Measurements from ENCODE around the gene LRP1B.

LRP1B gene

GRCh38 chr2:140791802-140792201 is 1339.0 kb downstream of the LRP1B start:
- Histone ChIP-seq H3K4me3 (ENCODE audit: low read depth in 1 of 2, low read length in 2 of 2) (no peak overlapping the region), H3K36me3 (ENCODE audit: insufficient read depth, low read length) (no peaks in the 10 kb centered on the region), H3K9me3 (ENCODE audit: low read length) (no peaks in the 10 kb centered on the region), H3K4me1 (ENCODE audit: insufficient read depth, low read length) (no peaks in the 10 kb centered on the region), H3K9ac (ENCODE audit: low read length) (no peak overlapping the region), H3K27me3 (ENCODE audit: control insufficient read depth in 1 of 2, insufficient read depth in 2 of 2, low read length in 2 of 2) (no peaks in the 10 kb centered on the region), H3K27ac (ENCODE audit: low read depth, low read length) (no peak overlapping the region)

DNA sequence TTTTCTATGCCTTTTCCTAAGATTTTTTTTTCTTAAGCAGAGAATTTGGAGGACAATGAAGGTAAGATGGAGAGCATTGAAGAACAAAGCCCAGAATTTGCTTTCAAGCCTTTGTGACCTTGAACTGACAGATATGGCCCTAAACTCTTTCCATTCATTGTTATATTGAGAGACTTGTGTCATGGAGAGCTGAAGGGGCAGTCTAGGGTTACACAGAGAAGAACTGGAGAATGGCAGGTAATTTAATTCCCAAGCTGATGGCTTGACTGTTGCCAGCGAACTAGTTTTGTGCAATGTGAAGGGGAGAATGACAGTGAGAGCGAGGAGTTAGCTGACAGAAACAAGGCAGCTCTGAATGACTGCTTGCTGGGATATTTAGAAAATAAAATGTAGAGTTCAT is 1344.2 kb downstream of the LRP1B start:
- H3K36me3 ChIP-seq (ENCODE audit: insufficient read depth, low read length) = no peaks in the 10 kb centered on the region
- H3K27me3 ChIP-seq (ENCODE audit: control insufficient read depth in 1 of 2, insufficient read depth in 2 of 2, low read length in 2 of 2) = no peaks in the 10 kb centered on the region
- no peak overlapping the region for H3K27ac ChIP-seq (ENCODE audit: low read depth, low read length)
- no peak overlapping the region for H3K4me3 ChIP-seq (ENCODE audit: low read depth in 1 of 2, low read length in 2 of 2)
- H3K9ac ChIP-seq (ENCODE audit: low read length) = no peak overlapping the region
- H3K4me1 ChIP-seq (ENCODE audit: insufficient read depth, low read length) = no peaks in the 10 kb centered on the region
- no peaks in the 10 kb centered on the region for H3K9me3 ChIP-seq (ENCODE audit: low read length)

DNA sequence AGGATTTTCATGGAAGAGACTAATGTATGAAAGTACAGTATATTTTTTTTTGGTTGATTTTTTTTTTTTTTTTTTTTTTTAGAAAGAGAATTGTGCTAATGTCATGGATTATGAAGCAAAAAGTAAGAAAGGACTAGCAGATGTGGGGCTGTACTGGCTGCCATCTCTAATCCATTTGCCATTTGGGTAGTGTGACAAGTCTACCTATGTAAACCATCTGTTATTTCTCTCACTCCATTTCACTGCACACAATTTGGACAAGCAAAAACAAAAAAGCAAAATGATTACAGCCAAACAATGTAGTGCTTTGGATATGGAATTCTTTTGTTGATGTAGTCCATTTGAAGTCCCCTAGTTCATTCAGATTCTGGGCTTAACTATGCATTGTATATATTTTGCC is 1355.4 kb downstream of the LRP1B start:
- Histone ChIP-seq H3K4me3 (ENCODE audit: low read depth in 1 of 2, low read length in 2 of 2) (no peak overlapping the region), H3K4me1 (ENCODE audit: insufficient read depth, low read length) (no peaks in the 10 kb centered on the region), H3K27me3 (ENCODE audit: control insufficient read depth in 1 of 2, insufficient read depth in 2 of 2, low read length in 2 of 2) (no peaks in the 10 kb centered on the region), H3K9me3 (ENCODE audit: low read length) (no peaks in the 10 kb centered on the region), H3K36me3 (ENCODE audit: insufficient read depth, low read length) (no peaks in the 10 kb centered on the region), H3K27ac (ENCODE audit: low read depth, low read length) (no peak overlapping the region), H3K9ac (ENCODE audit: low read length) (no peak overlapping the region)

DNA sequence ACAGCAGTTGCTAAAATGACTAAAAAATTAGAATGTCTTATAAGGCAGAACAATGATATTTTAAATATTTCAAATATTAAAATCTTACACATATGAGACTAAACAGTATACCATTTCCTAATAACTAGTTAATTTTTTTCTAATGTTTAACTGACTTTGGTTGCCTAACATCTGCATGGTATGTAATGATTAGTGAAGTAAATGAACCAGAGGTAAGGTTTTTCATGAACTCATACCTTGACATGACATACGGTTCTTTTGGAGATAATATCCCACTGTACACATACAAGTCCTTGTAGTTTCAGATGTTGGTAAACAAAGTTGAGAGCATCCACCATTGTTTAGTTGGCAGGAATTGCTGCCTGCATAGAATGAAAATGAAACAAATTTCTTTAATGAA is 1360.2 kb downstream of the LRP1B start:
- no peak overlapping the region for H3K27ac ChIP-seq (ENCODE audit: low read depth, low read length)
- H3K9me3 ChIP-seq (ENCODE audit: low read length) = no peaks in the 10 kb centered on the region
- no peaks in the 10 kb centered on the region for H3K36me3 ChIP-seq (ENCODE audit: insufficient read depth, low read length)
- H3K4me1 ChIP-seq (ENCODE audit: insufficient read depth, low read length) = no peaks in the 10 kb centered on the region
- H3K4me3 ChIP-seq (ENCODE audit: low read depth in 1 of 2, low read length in 2 of 2) = no peak overlapping the region
- no peaks in the 10 kb centered on the region for H3K27me3 ChIP-seq (ENCODE audit: control insufficient read depth in 1 of 2, insufficient read depth in 2 of 2, low read length in 2 of 2)
- no peak overlapping the region for H3K9ac ChIP-seq (ENCODE audit: low read length)

GRCh38 chr2:140761807-140762206 is 1369.0 kb downstream of the LRP1B start:
- Histone ChIP-seq H3K4me1 (ENCODE audit: insufficient read depth, low read length) (no peaks in the 10 kb centered on the region), H3K9ac (ENCODE audit: low read length) (no peak overlapping the region), H3K27ac (ENCODE audit: low read depth, low read length) (no peak overlapping the region), H3K27me3 (ENCODE audit: control insufficient read depth in 1 of 2, insufficient read depth in 2 of 2, low read length in 2 of 2) (no peaks in the 10 kb centered on the region), H3K4me3 (ENCODE audit: low read depth in 1 of 2, low read length in 2 of 2) (no peak overlapping the region), H3K9me3 (ENCODE audit: low read length) (no peaks in the 10 kb centered on the region), H3K36me3 (ENCODE audit: insufficient read depth, low read length) (no peaks in the 10 kb centered on the region)

DNA sequence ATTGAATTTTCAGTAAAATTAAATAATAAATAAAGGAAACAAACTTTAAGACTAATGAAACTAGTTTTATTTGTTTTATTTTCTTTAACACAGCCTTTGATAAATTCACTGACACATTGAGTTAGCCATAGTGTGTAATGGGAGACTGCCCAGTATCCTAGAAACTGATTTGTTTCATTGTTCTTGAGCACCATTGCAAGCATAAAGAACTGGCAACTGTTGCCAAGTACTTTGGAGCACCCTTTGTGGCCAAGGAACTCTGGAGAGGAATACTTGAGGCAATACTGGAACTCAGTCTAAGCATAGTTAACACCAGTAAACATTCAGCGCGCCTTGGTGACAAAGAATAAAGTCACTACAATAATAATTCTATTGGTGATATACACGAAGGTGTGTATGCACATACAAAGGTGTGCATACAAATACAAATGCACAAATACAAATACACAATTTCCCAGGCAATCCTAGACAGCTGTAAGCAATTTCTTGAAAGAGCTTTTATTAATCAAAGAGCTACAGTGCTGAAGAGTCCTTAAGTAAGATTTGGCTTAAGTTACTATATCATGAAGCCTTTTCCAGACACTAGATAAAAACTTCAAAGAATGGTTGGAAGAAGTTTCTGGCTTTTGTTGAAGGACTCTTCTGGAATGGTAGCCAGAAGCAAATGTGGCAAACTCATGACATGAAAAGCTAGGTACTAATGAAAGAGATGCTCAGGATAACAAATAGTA is 1371.2 kb downstream of the LRP1B start:
- Histone ChIP-seq H3K9me3 (ENCODE audit: low read length) (no peaks in the 10 kb centered on the region), H3K4me1 (ENCODE audit: insufficient read depth, low read length) (no peaks in the 10 kb centered on the region), H3K9ac (ENCODE audit: low read length) (no peak overlapping the region), H3K36me3 (ENCODE audit: insufficient read depth, low read length) (no peaks in the 10 kb centered on the region), H3K27me3 (ENCODE audit: control insufficient read depth in 1 of 2, insufficient read depth in 2 of 2, low read length in 2 of 2) (no peaks in the 10 kb centered on the region), H3K4me3 (ENCODE audit: low read depth in 1 of 2, low read length in 2 of 2) (no peak overlapping the region), H3K27ac (ENCODE audit: low read depth, low read length) (no peak overlapping the region)

- H3K27me3 ChIP-seq (ENCODE audit: control insufficient read depth in 1 of 2, insufficient read depth in 2 of 2, low read length in 2 of 2) = no peaks in the 10 kb centered on the region
- no peak overlapping the region for H3K9ac ChIP-seq (ENCODE audit: low read length)
- no peaks in the 10 kb centered on the region for H3K4me1 ChIP-seq (ENCODE audit: insufficient read depth, low read length)
- no peaks in the 10 kb centered on the region for H3K36me3 ChIP-seq (ENCODE audit: insufficient read depth, low read length)
- H3K9me3 ChIP-seq (ENCODE audit: low read length) = no peaks in the 10 kb centered on the region
- H3K4me3 ChIP-seq (ENCODE audit: low read depth in 1 of 2, low read length in 2 of 2) = no peak overlapping the region
- H3K27ac ChIP-seq (ENCODE audit: low read depth, low read length) = no peak overlapping the region
Measured at GRCh38 chr2:140747665-140748064, 1383.2 kb downstream of the LRP1B start.

DNA sequence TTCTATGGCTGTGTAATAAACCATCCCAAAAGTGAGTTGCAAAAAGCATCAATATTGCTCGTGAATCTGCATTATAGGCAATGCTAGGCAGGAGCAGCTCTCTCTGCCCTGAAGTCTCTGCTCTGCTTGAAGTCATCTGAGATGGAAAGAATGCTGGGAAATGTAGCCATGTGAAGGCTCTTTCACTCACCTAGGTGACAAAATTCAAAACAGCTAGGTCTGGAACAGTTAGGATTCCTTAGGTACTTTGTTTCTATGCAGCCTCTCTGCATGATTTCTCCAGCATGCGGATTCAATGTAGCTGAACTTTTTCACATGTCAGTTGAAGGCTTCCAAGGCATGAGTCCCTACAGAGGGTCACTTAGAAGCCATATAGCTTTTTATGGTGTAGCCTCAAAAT is 1383.7 kb downstream of the LRP1B start:
- H3K4me3 ChIP-seq (ENCODE audit: low read depth in 1 of 2, low read length in 2 of 2) = no peak overlapping the region
- no peak overlapping the region for H3K27ac ChIP-seq (ENCODE audit: low read depth, low read length)
- no peaks in the 10 kb centered on the region for H3K27me3 ChIP-seq (ENCODE audit: control insufficient read depth in 1 of 2, insufficient read depth in 2 of 2, low read length in 2 of 2)
- H3K4me1 ChIP-seq (ENCODE audit: insufficient read depth, low read length) = no peaks in the 10 kb centered on the region
- H3K9me3 ChIP-seq (ENCODE audit: low read length) = no peaks in the 10 kb centered on the region
- H3K36me3 ChIP-seq (ENCODE audit: insufficient read depth, low read length) = no peaks in the 10 kb centered on the region
- H3K9ac ChIP-seq (ENCODE audit: low read length) = no peak overlapping the region

- no peaks in the 10 kb centered on the region for H3K27me3 ChIP-seq (ENCODE audit: control insufficient read depth in 1 of 2, insufficient read depth in 2 of 2, low read length in 2 of 2)
- no peak overlapping the region for H3K4me3 ChIP-seq (ENCODE audit: low read depth in 1 of 2, low read length in 2 of 2)
- no peaks in the 10 kb centered on the region for H3K36me3 ChIP-seq (ENCODE audit: insufficient read depth, low read length)
- no peak overlapping the region for H3K9ac ChIP-seq (ENCODE audit: low read length)
- no peaks in the 10 kb centered on the region for H3K4me1 ChIP-seq (ENCODE audit: insufficient read depth, low read length)
- no peaks in the 10 kb centered on the region for H3K9me3 ChIP-seq (ENCODE audit: low read length)
- no peak overlapping the region for H3K27ac ChIP-seq (ENCODE audit: low read depth, low read length)
Measured at GRCh38 chr2:140744379-140744778, 1386.4 kb downstream of the LRP1B start.

DNA sequence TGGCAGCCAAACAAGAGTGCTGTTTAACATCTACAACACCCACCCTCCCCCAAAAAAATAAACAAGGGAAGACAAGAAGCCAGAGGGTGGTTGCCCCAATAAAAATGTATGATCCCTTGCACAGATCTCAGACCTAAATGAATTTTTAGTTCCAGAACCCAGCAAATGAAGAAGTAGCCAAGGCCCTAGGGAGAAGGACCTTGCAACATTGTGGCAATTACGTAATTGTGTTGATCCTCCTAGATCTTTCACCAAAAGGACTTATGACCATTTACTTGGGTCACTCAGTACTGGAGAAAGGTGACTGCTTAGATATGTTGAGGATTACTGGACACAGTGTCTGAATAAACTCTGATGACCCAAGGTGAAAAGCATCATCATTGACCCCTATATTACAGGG is 1393.8 kb downstream of the LRP1B start:
- Histone ChIP-seq H3K27ac (ENCODE audit: low read depth, low read length) (no peak overlapping the region), H3K36me3 (ENCODE audit: insufficient read depth, low read length) (no peaks in the 10 kb centered on the region), H3K9ac (ENCODE audit: low read length) (no peak overlapping the region), H3K9me3 (ENCODE audit: low read length) (no peaks in the 10 kb centered on the region), H3K4me1 (ENCODE audit: insufficient read depth, low read length) (no peaks in the 10 kb centered on the region), H3K4me3 (ENCODE audit: low read depth in 1 of 2, low read length in 2 of 2) (no peak overlapping the region), H3K27me3 (ENCODE audit: control insufficient read depth in 1 of 2, insufficient read depth in 2 of 2, low read length in 2 of 2) (no peaks in the 10 kb centered on the region)

GRCh38 chr2:140734992-140735391 is 1395.8 kb downstream of the LRP1B start:
- no peaks in the 10 kb centered on the region for H3K36me3 ChIP-seq (ENCODE audit: insufficient read depth, low read length)
- no peak overlapping the region for H3K9ac ChIP-seq (ENCODE audit: low read length)
- H3K27me3 ChIP-seq (ENCODE audit: control insufficient read depth in 1 of 2, insufficient read depth in 2 of 2, low read length in 2 of 2) = no peaks in the 10 kb centered on the region
- no peaks in the 10 kb centered on the region for H3K4me1 ChIP-seq (ENCODE audit: insufficient read depth, low read length)
- no peaks in the 10 kb centered on the region for H3K9me3 ChIP-seq (ENCODE audit: low read length)
- H3K27ac ChIP-seq (ENCODE audit: low read depth, low read length) = no peak overlapping the region
- no peak overlapping the region for H3K4me3 ChIP-seq (ENCODE audit: low read depth in 1 of 2, low read length in 2 of 2)

- H3K27me3 ChIP-seq (ENCODE audit: control insufficient read depth in 1 of 2, insufficient read depth in 2 of 2, low read length in 2 of 2) = no peaks in the 10 kb centered on the region
- no peak overlapping the region for H3K9ac ChIP-seq (ENCODE audit: low read length)
- no peak overlapping the region for H3K27ac ChIP-seq (ENCODE audit: low read depth, low read length)
- H3K4me1 ChIP-seq (ENCODE audit: insufficient read depth, low read length) = no peaks in the 10 kb centered on the region
- H3K36me3 ChIP-seq (ENCODE audit: insufficient read depth, low read length) = no peaks in the 10 kb centered on the region
- no peak overlapping the region for H3K4me3 ChIP-seq (ENCODE audit: low read depth in 1 of 2, low read length in 2 of 2)
- H3K9me3 ChIP-seq (ENCODE audit: low read length) = no peaks in the 10 kb centered on the region
Measured at GRCh38 chr2:140718999-140719398, 1411.8 kb downstream of the LRP1B start.
